ENCODE data around the gene HEXIM1. TPM values are rescaled to one million over a fixed set of nuclear protein-coding genes. Genes with fewer than 3 reads are reported as not detected.

The HEXIM1 gene
- total and polyA plus RNA-seq, 5 donors from 2014 or later: 5.9 to 88.0 (median 6.1) TPM

- H3K27ac Mint-ChIP-seq: peak overlapping the region in 2 of 3 donors; percentile 36 to 43
- DNase-seq: peak; percentile 73 to 79 (median 77)
- ATAC-seq (ENCODE audit: low read depth in 2 of 2): peak; percentile 95 to 98
- Histone ChIP-seq H3K4me1 (ENCODE audit: control insufficient read depth, insufficient read depth, low read length, poor library complexity, severe bottlenecking) (peaks cover 5% of the 10 kb centered on the region), H3K36me3 (ENCODE audit: control insufficient read depth, insufficient read depth, low read length) (no peaks in the 10 kb centered on the region), H3K4me3 (ENCODE audit: low read depth, low read length) (no peak overlapping the region), H3K27me3 (ENCODE audit: control insufficient read depth, insufficient read depth, low read length) (no peaks in the 10 kb centered on the region), H3K27ac (ENCODE audit: insufficient read depth, low read length, poor library complexity, severe bottlenecking) (peak overlapping the region; percentile 14), H3K9me3 (ENCODE audit: control insufficient read depth in 2 of 2, low read length in 2 of 2) (no peaks in the 10 kb centered on the region)
- no peaks in the 10 kb centered on the region for H3K36me3 Mint-ChIP-seq
- no peak overlapping the region for H3K4me3 Mint-ChIP-seq
- no peaks in the 10 kb centered on the region for H3K9me3 Mint-ChIP-seq
- H3K27me3 Mint-ChIP-seq: no peaks in the 10 kb centered on the region
- H3K4me1 Mint-ChIP-seq: peaks cover 0 to 5% (median 0%) of the 10 kb centered on the region in 4 donors
Measured at GRCh38 chr17:45197555-45198334, 49.5 kb downstream of the HEXIM1 start.

GRCh38 chr17:45200701-45201100 lies 52.4 kb downstream of the HEXIM1 start:
- H3K4me3 ChIP-seq (ENCODE audit: low read depth, low read length): no peak overlapping the region
- no peak overlapping the region for H3K4me3 Mint-ChIP-seq
- H3K4me1 Mint-ChIP-seq: peaks cover 0 to 8% (median 3%) of the 10 kb centered on the region in 4 donors
- H3K4me1 ChIP-seq (ENCODE audit: control insufficient read depth, insufficient read depth, low read length, poor library complexity, severe bottlenecking): peaks cover 5% of the 10 kb centered on the region
- peak overlapping the region in 1 of 3 donors; percentile 45 for H3K27ac Mint-ChIP-seq
- ATAC-seq (ENCODE audit: low read depth in 2 of 2): no peak
- no peaks in the 10 kb centered on the region for H3K36me3 Mint-ChIP-seq
- H3K27me3 ChIP-seq (ENCODE audit: control insufficient read depth, insufficient read depth, low read length): no peaks in the 10 kb centered on the region
- no peaks in the 10 kb centered on the region for H3K9me3 Mint-ChIP-seq
- DNase-seq: no peak
- H3K27ac ChIP-seq (ENCODE audit: insufficient read depth, low read length, poor library complexity, severe bottlenecking): no peak overlapping the region
- no peaks in the 10 kb centered on the region for H3K27me3 Mint-ChIP-seq
- H3K9me3 ChIP-seq (ENCODE audit: control insufficient read depth in 2 of 2, low read length in 2 of 2): no peaks in the 10 kb centered on the region
- no peaks in the 10 kb centered on the region for H3K36me3 ChIP-seq (ENCODE audit: control insufficient read depth, insufficient read depth, low read length)

GRCh38 chr17:45201457-45201856 lies 53.2 kb downstream of the HEXIM1 start:
- Mint-ChIP-seq H3K36me3 (peaks cover 5% of the 10 kb centered on the region), H3K27me3 (no peaks in the 10 kb centered on the region), H3K27ac (no peak overlapping the region), H3K4me1 (peaks cover 0 to 8% (median 3%) of the 10 kb centered on the region in 4 donors), H3K9me3 (no peaks in the 10 kb centered on the region), H3K4me3 (no peak overlapping the region)
- no peaks in the 10 kb centered on the region for H3K27me3 ChIP-seq (ENCODE audit: control insufficient read depth, insufficient read depth, low read length)
- H3K4me1 ChIP-seq (ENCODE audit: control insufficient read depth, insufficient read depth, low read length, poor library complexity, severe bottlenecking): peaks cover 5% of the 10 kb centered on the region
- H3K4me3 ChIP-seq (ENCODE audit: low read depth, low read length): no peak overlapping the region
- ATAC-seq (ENCODE audit: low read depth in 2 of 2) (no peak), DNase-seq (no peak)
- no peaks in the 10 kb centered on the region for H3K9me3 ChIP-seq (ENCODE audit: control insufficient read depth in 2 of 2, low read length in 2 of 2)
- H3K27ac ChIP-seq (ENCODE audit: insufficient read depth, low read length, poor library complexity, severe bottlenecking): no peak overlapping the region
- H3K36me3 ChIP-seq (ENCODE audit: control insufficient read depth, insufficient read depth, low read length): no peaks in the 10 kb centered on the region

Other genes starting within 250 kb of the HEXIM1 start
- gene EFTUD2, start 249.0 kb upstream of the HEXIM1 start, total RNA-seq: 111 TPM
- 10 to 100 TPM; 58.8 to 86.7 (median 73.5) TPM for gene EFTUD2, start 249.0 kb upstream of the HEXIM1 start, polyA plus RNA-seq
- gene GFAP, start 233.0 kb upstream of the HEXIM1 start, total RNA-seq: not detected
- not detected for gene GFAP, start 233.0 kb upstream of the HEXIM1 start, polyA plus RNA-seq
- 0.52 TPM for gene KIF18B, start 200.7 kb upstream of the HEXIM1 start, total RNA-seq
- under 1 TPM in 3 of 4 donors, not detected in 1; 0.19 to 0.60 (median 0.23) TPM for gene KIF18B, start 200.7 kb upstream of the HEXIM1 start, polyA plus RNA-seq
- gene C1QL1, start 180.2 kb upstream of the HEXIM1 start, total RNA-seq: not detected
- gene C1QL1, start 180.2 kb upstream of the HEXIM1 start, polyA plus RNA-seq: not detected
- gene DCAKD, start 96.8 kb upstream of the HEXIM1 start, total RNA-seq: 20.7 TPM
- gene DCAKD, start 96.8 kb upstream of the HEXIM1 start, polyA plus RNA-seq: 10 to 100 TPM in 3 of 4 donors, 1 to 10 TPM in 1; 10.0 to 15.2 (median 13.5) TPM
- gene NMT1, start 87.2 kb upstream of the HEXIM1 start, total RNA-seq: 87.2 TPM
- 10 to 100 TPM; 34.6 to 72.0 (median 53.8) TPM for gene NMT1, start 87.2 kb upstream of the HEXIM1 start, polyA plus RNA-seq
- 5.5 TPM for gene PLCD3, start 16.0 kb upstream of the HEXIM1 start, total RNA-seq
- 1 to 10 TPM in 1 of 4 donors, under 1 TPM in 3; 0.15 to 1.5 (median 0.42) TPM for gene PLCD3, start 16.0 kb upstream of the HEXIM1 start, polyA plus RNA-seq
- gene ACBD4, start 12.8 kb upstream of the HEXIM1 start, total RNA-seq: 23.6 TPM
- gene ACBD4, start 12.8 kb upstream of the HEXIM1 start, polyA plus RNA-seq: 10 to 100 TPM; 13.8 to 17.9 (median 15.0) TPM
- gene HEXIM2, start 13.4 kb downstream of the HEXIM1 start, total RNA-seq: 3.6 TPM
- gene HEXIM2, start 13.4 kb downstream of the HEXIM1 start, polyA plus RNA-seq: 1 to 10 TPM; 1.9 to 4.1 (median 2.4) TPM
- gene FMNL1, start 73.4 kb downstream of the HEXIM1 start, total RNA-seq: 575 TPM
- gene FMNL1, start 73.4 kb downstream of the HEXIM1 start, polyA plus RNA-seq: 10 to 100 TPM; 22.8 to 28.5 (median 24.7) TPM
- 0.20 TPM for gene SPATA32, start 113.6 kb downstream of the HEXIM1 start, total RNA-seq
- under 1 TPM in 2 of 4 donors, not detected in 2; 0.36 to 0.60 TPM for gene SPATA32, start 113.6 kb downstream of the HEXIM1 start, polyA plus RNA-seq
- 61.3 TPM for gene MAP3K14, start 168.5 kb downstream of the HEXIM1 start, total RNA-seq
- 1 to 10 TPM; 5.9 to 7.9 (median 6.7) TPM for gene MAP3K14, start 168.5 kb downstream of the HEXIM1 start, polyA plus RNA-seq